Measurements from ENCODE around the gene PKN1.
"Not testable (repeated sequence)": the region's sequence is repeated elsewhere in the genome, so short reads cannot be mapped to it uniquely, and the experiment has no call there.

The PKN1 gene

GRCh38 chr19:14432791-14433553, at the start of gene PKN1:
Gene PKN1 (plus strand): TSS chr19:14433306. CDS start chr19:14433522, 216 bp downstream.
- peak; percentile 68 for DNase-seq

GRCh38 chr19:14383661-14384555, 49.2 kb upstream of the PKN1 start:
- no peak for DNase-seq

- no peak for DNase-seq
These were observed 47.6 kb upstream of the PKN1 start for GRCh38 chr19:14385492-14385891.

- no peak for DNase-seq
These were observed 42.6 kb upstream of the PKN1 start for GRCh38 chr19:14390548-14390947.

- no peak for DNase-seq
These were observed 41.8 kb upstream of the PKN1 start for GRCh38 chr19:14391156-14391821.

GRCh38 chr19:14393329-14393728, 39.8 kb upstream of the PKN1 start:
- no peak for DNase-seq

- no peak for DNase-seq
These were observed 38.9 kb upstream of the PKN1 start for GRCh38 chr19:14394167-14394566.

GRCh38 chr19:14395262-14395661, 37.8 kb upstream of the PKN1 start:
- DNase-seq: no peak

- DNase-seq: no peak
These were observed 37.3 kb upstream of the PKN1 start for GRCh38 chr19:14395710-14396336.

- DNase-seq: not testable (repeated sequence)
These were observed 36.4 kb upstream of the PKN1 start for GRCh38 chr19:14396730-14397129.

GRCh38 chr19:14397168-14397567, 35.9 kb upstream of the PKN1 start:
- DNase-seq: not testable (repeated sequence)

- no peak for DNase-seq
These were observed 32.1 kb upstream of the PKN1 start for GRCh38 chr19:14400951-14401431.

GRCh38 chr19:14401468-14402195, 31.5 kb upstream of the PKN1 start:
- no peak for DNase-seq

- no peak for DNase-seq
These were observed 30.6 kb upstream of the PKN1 start for GRCh38 chr19:14402332-14403144.

GRCh38 chr19:14403145-14403930, 29.8 kb upstream of the PKN1 start:
- DNase-seq: not testable (repeated sequence)

- DNase-seq: no peak
These were observed 28.8 kb upstream of the PKN1 start for GRCh38 chr19:14404312-14404711.

- no peak for DNase-seq
These were observed 27.7 kb upstream of the PKN1 start for GRCh38 chr19:14405380-14405757.

GRCh38 chr19:14405758-14406644, 27.1 kb upstream of the PKN1 start:
- peak; percentile 91 for DNase-seq

All from midbrain (tissue), 1 donor.